Stimulated activated CD4-positive, alpha-beta T cell treated with anti-CD3 and anti-CD28 coated beads, Interleukin-15, amount 100 ng/mL, for 1 hour (primary cell): ENCODE data around the gene CREM.
A peak's percentile ranks its signal among the peaks of the same experiment; 100 is the strongest.
"Not testable (repeated sequence)": the region's sequence is repeated elsewhere in the genome, so short reads cannot be mapped to it uniquely, and the experiment has no call there.

Experiments used
- DNase-seq, 2 donors: peaks; one replicate each; pipeline ENCODE4 v3.0.0-alpha.2; 2020; ENCODE audit warnings: low read depth in 1 of 2, low spot score in 1 of 2

Gene CREM

DNA sequence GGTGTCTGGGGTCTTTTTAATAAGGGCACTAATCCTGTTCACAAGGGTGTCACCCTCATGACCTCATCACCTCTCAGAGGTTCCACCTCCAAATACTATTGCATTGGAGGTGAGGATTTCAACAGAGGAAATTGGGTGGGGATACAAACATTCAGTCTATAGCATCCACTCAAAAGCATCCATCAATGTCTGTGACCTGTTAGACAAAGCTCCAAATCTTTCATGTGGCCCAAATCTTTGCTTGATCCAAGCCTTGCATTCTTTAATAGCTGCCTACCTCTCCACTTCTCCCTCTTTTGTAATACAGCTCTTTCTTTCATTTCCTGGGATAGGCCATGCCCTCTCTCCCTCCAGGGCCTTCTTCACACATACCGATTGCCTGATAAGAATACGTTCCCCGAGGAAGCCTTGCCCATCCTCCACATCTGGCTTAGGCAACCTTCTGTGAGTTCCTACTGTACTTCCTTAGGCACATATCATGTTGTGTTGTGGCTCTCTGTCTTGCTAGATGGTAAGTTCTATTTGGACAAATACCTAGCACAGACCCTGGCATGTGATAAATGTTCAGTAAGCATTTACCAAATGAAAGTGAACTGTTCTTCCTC lies 66.1 kb downstream of the CREM start:
- DNase-seq = no peak

GRCh38 chr10:35194471-35194870 lies 67.8 kb downstream of the CREM start:
- no peak for DNase-seq

DNA sequence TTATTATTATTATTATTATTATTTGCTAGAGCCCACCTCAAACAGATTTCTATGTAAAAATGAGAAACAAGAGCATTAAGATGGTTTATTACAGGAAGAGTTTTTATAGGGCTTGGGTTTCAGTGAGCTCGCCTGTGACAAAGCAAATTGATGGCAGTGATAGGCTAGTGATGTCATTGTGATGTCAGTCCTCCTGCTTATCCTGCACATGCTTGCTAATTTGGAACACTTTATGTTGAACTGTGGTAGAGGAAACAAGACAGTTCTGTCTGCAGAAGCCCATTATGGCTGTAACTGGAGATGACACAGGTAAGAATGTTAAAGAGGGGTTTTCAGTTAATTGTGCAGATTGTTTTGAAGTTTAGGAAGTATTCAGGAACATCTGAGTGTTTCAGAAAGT lies 68.3 kb downstream of the CREM start:
- DNase-seq = no peak

DNA sequence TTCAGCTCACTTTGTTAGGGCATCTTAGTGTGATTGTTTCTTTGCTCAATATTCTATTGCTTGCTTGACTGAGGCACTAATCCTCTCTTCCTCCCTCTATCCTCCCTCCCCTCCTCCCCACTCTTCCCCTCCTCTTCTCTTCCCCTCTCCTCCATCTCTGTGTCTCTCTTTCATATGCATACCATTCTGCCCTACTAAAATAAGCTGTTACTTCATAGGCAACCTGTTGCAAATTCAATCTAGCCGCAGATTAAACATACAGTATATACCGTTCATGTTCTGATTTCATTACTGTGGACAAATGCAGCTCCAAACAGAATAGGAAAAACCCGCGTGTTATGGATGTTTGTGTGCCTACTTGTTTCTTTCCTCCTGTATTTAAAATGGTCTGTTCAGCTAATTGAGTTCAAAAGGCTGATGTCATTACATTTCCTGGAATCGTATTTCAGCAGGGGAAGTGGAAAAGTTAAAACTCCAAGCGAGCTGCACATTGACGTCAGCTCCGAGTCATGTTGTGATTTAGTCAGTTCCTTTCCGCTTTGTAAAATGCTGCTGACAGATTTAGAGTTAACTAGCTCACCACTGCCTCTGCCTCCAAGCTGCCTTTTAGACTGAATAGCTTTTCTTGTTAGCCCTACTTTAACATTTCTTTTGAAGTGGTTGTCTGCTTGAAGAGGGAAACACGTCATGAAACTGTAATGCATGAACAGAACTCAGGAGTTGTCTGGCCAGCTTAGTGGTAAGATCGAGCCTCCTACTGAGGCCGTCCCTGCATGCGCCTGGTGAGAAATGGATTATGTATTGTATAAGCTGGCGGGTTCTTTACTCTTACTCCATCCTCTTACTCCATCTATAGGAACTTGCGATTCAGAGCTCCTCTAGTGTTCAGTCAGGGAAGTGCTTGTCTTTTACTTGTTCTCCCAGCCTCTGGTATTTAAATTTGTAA lies 69.0 kb downstream of the CREM start:
- DNase-seq = peak; percentile 25 to 49

DNA sequence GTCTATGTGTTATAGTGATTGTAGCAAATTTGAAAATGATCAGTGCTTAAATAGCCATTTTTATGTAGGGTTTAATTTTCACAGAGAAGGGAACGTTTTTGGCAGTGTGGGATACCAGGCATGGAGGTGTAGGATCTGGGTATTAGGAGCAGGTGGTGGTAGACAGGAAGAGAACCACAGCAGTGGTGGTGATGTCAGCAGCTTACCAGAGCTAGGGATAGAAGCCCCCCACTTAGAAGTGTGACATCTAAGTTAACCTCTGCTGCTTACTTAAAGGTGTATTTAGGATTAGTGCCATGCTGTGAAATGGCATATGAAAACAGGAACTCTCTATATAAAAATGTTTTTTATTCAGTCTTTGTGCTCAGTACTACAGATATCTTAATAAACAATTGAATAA lies 73.8 kb downstream of the CREM start:
- no peak for DNase-seq

DNA sequence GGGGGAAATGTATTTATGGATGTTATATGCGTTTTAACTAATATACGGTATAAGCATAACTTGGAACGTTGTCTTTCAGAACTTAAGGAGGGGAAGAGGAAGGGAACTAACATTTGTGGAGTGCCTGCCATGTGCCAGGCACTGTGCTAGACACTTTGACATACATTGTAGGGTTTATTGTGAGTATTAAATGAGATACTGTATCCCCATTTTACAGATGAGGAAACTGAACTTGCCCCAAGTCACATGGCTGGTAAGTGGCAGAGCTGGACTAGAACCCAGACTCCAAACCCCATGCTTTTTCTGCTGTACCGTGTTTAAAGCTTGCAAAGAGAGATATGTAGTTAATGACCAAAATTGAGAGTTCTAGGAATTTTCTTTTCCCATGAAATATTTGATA lies 74.6 kb downstream of the CREM start:
- no peak for DNase-seq

DNA sequence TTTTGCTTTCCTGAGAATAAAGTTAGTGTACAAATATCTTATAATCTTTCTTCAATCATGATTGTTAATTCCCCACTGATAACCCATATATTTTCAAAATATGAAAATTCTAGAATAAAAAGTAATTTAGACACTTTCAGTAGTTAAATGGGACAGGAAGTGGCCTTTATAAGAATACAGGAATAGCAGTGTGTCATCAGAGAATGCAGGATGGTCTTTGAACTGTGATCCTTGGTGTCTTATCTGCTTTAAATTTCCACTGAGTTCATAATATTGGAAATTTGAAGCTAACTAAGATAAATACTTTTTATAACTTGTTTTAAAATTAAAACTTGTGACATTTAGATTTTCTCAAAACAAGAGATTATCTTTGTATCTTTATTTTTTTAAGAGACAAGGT lies 75.4 kb downstream of the CREM start:
- no peak for DNase-seq

DNA sequence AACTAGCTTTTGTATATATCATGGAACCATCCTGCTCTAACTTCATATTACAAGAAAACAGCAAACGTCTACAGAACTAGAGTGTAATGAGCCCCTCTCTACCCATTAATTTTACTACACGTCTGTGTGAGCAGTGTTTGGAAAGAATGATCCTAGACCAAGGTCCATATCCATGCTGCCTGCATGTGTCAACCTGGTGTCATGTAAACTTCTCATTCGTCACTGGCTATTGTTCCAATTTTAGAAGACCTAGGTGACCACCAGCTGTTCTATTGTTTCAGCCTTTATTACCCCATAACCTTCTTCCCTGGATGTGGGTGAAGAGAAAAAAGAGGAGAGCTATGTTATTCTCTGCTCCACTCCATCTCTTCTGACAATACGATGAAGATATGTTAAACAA lies 77.1 kb downstream of the CREM start:
- DNase-seq = no peak

DNA sequence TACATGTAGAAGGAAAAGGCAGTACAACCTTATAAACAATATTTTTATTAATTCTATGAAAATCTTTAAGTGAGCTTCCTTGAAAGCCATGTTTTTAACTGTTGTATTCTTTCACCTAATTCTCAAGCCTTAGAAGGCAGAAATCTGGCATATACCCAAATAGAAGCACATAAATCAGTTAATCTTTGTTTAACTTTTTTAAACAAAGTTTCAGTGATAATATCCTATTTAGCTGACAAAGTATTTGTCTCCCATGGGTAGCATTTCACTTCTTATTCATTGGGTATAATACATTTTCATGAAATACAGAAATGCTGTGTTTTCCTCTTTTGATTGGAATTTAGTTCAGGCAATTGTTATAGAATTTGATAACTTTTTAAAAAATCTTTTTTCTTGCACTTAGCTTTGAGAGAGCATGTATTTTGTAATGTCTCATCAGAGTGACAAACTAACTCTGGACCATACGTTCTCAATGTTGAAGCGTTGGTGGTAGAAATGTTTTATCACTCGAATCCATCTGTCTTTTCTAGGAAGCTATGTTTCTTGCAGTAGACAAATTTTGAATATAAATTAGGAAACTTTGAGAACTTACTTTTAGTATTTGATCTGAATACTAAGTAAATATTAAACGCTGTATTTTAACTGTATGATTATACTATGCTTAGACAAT lies 78.1 kb downstream of the CREM start:
- DNase-seq = no peak

DNA sequence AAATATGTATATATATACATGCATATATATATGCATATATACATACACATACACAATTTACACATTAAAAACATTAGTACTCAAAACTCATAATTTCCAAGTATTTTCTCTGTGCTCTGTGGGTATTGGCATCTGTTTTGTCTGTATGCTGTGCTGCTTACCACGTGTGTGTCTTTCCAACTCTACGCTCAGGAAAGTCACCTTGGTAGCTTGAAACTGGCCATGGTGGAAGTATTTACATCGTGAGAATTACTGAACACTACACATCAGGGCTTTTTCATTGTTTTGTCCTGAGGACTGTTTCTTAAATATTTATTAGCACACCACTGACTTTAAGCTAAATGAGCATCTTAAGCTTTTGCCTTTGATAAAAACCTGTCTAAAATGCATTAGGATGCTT lies 79.6 kb downstream of the CREM start:
- DNase-seq = no peak

GRCh38 chr10:35208536-35208935 lies 81.9 kb downstream of the CREM start:
- no peak for DNase-seq

DNA sequence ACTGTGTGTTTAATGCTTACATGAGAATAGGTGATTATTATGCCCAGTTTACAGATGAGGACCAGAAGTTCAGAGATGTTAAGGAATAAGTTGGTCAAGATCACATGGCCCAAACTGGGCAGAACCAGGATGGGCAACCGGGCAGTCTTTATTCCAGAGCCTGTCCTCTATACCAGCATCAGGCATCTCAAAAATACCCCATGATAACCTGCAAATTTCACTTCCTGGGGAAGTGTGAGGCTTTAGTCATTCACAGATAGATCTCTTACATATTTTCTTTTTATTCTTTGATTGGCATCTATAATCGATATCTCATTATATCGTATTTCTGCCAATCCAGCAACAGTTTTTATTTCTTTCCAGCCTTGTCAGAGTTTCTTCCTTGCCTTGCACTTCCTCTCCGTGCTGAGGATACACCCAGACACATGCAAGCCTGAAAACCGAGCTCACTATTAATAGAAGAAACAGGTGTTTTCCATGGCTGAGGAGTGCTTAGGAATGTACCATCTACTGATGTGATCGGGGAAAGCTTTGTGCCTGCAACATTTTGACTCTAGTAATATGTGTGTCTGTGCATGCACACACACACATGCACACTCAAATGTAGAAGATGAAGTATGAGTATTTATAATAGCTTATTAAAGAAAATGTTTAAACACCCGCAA lies 82.4 kb downstream of the CREM start:
- DNase-seq = no peak

- DNase-seq = no peak
These were observed 84.3 kb downstream of the CREM start for GRCh38 chr10:35210961-35211360.

DNA sequence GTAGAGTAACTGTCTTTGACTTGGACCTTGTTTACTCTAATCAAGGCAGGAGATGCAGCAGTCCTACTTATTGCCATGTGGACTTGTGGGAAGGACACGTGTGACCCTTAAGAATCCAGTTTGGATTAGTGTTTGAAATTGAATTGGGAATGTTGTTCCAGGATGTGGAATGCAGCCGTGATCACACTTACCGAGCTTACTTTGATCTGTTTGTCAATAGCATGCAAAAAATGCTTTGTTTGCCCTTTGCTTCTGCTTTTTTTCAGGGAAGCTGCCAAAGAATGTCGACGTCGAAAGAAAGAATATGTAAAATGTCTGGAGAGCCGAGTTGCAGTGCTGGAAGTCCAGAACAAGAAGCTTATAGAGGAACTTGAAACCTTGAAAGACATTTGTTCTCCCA lies 84.7 kb downstream of the CREM start:
- DNase-seq = no peak

DNA sequence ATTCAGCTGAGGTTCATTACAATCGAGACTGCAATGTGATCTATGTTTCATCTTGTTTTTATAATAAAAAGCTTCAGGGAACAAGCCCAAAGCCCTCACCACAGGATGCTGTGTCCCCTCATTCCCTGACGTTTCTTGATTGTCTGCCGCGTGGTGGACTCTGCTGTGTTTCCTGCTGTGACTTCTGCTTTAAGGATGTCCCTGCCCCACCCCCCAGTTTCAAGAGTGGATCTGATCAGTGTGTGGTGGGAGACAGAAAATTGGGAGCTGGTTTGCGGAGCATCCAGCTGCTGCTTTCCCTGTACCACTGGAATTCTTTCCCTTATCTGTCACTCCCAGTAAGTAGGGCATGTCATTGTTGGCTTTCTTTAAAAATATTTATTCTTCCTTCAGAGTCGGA lies 86.2 kb downstream of the CREM start:
- no peak for DNase-seq

DNA sequence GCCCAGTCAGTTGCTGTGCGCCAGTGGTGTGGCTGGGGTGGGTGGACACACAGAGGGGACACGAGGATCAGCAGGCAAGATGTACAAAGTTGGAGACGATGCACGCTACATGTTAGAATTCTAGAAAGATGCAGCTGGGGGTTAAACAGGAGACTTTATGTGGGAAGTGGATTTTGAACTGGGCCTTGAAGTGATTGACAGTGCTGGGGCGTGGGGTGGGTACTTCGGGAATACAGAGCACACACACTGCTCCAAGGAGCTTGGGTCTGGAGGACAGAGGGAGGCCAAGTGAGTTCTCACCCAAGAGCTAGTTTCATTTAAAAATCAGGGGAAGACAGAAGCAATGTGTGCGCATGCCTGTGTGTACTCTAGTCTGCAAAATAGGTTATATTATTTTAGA lies 87.1 kb downstream of the CREM start:
- DNase-seq = no peak

DNA sequence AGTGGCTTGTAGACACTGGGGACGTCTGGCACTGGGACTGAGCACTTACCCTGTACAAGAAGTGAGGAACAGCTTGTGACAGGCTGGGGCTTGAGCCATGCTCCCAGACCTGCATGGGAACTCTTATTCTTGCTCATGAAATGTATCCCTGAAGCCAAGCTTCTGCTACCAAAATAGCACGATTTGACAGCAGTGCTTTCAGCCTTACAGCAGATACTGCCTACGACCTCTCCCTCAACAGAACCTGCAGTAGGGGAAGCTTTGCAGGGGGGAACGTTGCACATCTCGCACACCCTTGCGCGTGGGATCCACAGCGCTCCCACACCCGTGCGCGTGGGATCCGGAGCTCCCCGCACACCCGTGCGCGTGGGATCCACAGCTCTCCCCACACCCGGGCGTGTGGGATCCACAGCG lies 88.0 kb downstream of the CREM start:
- no peak for DNase-seq

DNA sequence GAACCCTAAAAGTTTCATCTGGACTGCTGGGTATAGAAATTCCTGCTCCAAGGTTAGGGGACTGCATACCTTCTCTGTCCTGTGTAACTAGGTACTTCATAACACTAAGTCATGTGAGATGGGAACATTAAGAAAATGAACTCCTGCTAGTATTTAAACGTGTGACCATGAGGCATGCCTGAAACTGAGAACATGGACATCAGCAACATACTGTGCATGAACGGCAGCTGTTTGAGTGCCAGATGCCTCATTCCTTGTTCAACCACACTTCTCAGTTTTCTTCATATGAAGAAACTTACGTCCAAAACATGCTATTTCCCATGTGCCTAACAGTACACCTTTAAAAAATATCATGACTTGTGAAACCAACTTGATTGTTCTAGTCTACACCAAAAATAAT lies 88.5 kb downstream of the CREM start:
- DNase-seq = no peak

- DNase-seq = no peak
These were observed 89.8 kb downstream of the CREM start for GRCh38 chr10:35216303-35216905.

DNA sequence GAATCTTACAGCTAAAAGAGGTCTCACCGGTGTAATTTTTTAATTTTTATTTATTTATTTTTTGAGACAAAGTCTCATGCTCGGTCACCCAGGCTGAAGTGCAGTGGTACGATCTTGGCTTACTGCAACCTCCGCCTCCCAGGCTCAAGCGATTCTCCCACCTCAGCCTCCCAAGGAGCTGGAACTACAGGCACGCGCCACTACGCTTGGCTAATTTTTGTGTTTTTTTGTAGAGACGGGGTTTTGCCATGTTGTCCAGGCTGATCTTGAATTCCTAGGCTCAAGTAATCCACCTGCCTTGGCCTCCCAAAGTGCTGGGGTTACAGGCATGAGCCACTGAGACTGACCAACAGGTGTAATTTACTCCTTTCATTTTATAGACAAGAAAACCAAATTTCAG lies 90.3 kb downstream of the CREM start:
- not testable (repeated sequence) for DNase-seq

GRCh38 chr10:35217455-35217854 lies 90.8 kb downstream of the CREM start:
- DNase-seq = no peak
